Calu3 (cell line): ENCODE measurements around the gene SERPINA4. TPM values are rescaled to one million over a fixed set of nuclear protein-coding genes. Genes with fewer than 3 reads are reported as not detected.

Experiments used
- BruUV-seq: library from RNA; stranded (reverse); fragments of 400-500 nt; replicated peaks from 2 replicates; lab custom pipeline; 2021; lab: Mats Ljungman, UMichigan
- CTCF ChIA-PET: fragments of 300-600 bp; sonication (Branson Sonifier 250); formaldehyde crosslinking; loops from one replicate; lab custom pipeline; 2022; ENCODE audit warnings: antibody characterized with exemption; lab: Charles Lee
- DNase-seq: peaks from one replicate; pipeline ENCODE4 v3.0.0; 2022
- H3K27ac Mint-ChIP-seq: one replicate; pipeline ENCODE4 v1.8.0; 2022; ENCODE audit warnings: mixed read lengths; ENCODE audit not compliant: unreplicated experiment
- H3K27me3 Mint-ChIP-seq: one replicate; pipeline ENCODE4 v1.8.0; 2022; ENCODE audit warnings: mixed read lengths; ENCODE audit not compliant: unreplicated experiment
- H3K36me3 Mint-ChIP-seq: one replicate; pipeline ENCODE4 v1.8.0; 2022; ENCODE audit warnings: mild to moderate bottlenecking, moderate library complexity, mixed read lengths; ENCODE audit not compliant: insufficient read depth, unreplicated experiment
- H3K4me1 Mint-ChIP-seq: one replicate; pipeline ENCODE4 v1.8.0; 2022; ENCODE audit warnings: mild to moderate bottlenecking, low read depth, mixed read lengths; ENCODE audit not compliant: unreplicated experiment
- H3K4me3 Mint-ChIP-seq: one replicate; pipeline ENCODE4 v1.8.0; 2022; ENCODE audit warnings: mild to moderate bottlenecking, low read depth, moderate library complexity, mixed read lengths; ENCODE audit not compliant: unreplicated experiment
- H3K9me3 Mint-ChIP-seq: one replicate; pipeline ENCODE4 v1.8.0; 2022; ENCODE audit warnings: low read depth, mixed read lengths; ENCODE audit not compliant: unreplicated experiment
- intact Hi-C: fragments of 100-400 bp; cut with micrococcal nuclease; formaldehyde crosslinking; loops from one replicate; pipeline ENCODE4 v1.10.0; 2022; ENCODE audit not compliant: unreplicated experiment
- total RNA-seq: library from RNA; stranded (reverse); gene quantifications from 2 replicates; pipeline ENCODE4 v1.2.3, GENCODE V29; 2022
- TF ChIP-seq, protein P1 (sequence below): fragments of 200-600 bp; IDR thresholded peaks from one replicate; pipeline ENCODE4 v1.8.0; 2022; ENCODE audit warnings: antibody characterized with exemption; ENCODE audit not compliant: unreplicated experiment

Gene SERPINA4
- total RNA-seq, 1 experiment from 2014 or later = 9.8 TPM

DNA sequence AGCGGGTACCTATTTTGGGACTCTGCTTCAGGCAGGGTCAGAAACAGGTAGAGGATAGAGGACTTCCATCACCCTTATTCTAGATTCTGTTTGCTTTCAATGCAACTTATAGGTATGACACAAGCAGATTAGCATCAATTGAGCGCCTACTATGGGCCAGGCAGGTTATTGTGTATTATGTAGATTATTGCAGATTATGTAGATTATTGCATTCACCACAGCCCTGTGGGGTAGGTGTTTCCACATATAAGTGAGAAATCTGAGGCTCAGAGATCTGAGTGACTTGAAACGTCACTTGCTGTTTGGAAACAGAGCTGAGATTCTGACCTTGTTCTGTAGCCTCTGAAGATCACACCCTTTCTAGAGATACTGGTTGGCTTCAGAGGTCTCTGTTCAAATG lies 25.7 kb upstream of the SERPINA4 start:
- H3K4me3 Mint-ChIP-seq = no peak overlapping the region
- DNase-seq = no peak
- TF ChIP-seq, protein P1, sequence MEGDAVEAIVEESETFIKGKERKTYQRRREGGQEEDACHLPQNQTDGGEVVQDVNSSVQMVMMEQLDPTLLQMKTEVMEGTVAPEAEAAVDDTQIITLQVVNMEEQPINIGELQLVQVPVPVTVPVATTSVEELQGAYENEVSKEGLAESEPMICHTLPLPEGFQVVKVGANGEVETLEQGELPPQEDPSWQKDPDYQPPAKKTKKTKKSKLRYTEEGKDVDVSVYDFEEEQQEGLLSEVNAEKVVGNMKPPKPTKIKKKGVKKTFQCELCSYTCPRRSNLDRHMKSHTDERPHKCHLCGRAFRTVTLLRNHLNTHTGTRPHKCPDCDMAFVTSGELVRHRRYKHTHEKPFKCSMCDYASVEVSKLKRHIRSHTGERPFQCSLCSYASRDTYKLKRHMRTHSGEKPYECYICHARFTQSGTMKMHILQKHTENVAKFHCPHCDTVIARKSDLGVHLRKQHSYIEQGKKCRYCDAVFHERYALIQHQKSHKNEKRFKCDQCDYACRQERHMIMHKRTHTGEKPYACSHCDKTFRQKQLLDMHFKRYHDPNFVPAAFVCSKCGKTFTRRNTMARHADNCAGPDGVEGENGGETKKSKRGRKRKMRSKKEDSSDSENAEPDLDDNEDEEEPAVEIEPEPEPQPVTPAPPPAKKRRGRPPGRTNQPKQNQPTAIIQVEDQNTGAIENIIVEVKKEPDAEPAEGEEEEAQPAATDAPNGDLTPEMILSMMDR = no peak
- no peaks in the 10 kb centered on the region for H3K36me3 Mint-ChIP-seq
- no peaks in the 10 kb centered on the region for H3K27me3 Mint-ChIP-seq
- intact Hi-C loops = no loop called here
- BruUV-seq = no TSS peak
- no peaks in the 10 kb centered on the region for H3K9me3 Mint-ChIP-seq
- CTCF ChIA-PET = no interaction called here
- H3K4me1 Mint-ChIP-seq = peaks cover 2% of the 10 kb centered on the region
- H3K27ac Mint-ChIP-seq = no peak overlapping the region

DNA sequence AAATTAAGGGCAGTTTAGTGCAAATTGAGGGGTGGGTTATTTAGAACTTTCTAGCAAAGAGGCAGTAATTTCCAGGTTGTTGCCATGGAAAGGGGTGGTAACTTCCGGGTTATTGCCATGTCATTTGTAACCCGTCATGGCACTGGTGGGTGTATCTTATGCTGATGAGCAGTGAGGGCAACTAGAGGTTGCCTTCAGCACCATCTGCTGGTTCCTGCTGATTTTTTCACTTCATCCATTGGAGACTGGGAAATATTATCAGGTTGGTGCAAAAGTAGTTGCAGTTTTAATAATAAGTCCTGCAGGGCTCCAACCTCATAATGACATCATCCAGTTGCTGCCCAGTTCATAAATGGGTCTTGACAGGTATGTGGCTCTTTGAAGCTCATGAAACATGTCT lies 24.4 kb upstream of the SERPINA4 start:
- Mint-ChIP-seq H3K4me3 (no peak overlapping the region), H3K27me3 (no peaks in the 10 kb centered on the region), H3K9me3 (no peaks in the 10 kb centered on the region), H3K36me3 (no peaks in the 10 kb centered on the region), H3K27ac (no peak overlapping the region), H3K4me1 (peaks cover 8% of the 10 kb centered on the region)
- TF ChIP-seq, protein P1 = no peak
- intact Hi-C loops = no loop called here
- DNase-seq = no peak
- BruUV-seq = no TSS peak
- CTCF ChIA-PET = no interaction called here

DNA sequence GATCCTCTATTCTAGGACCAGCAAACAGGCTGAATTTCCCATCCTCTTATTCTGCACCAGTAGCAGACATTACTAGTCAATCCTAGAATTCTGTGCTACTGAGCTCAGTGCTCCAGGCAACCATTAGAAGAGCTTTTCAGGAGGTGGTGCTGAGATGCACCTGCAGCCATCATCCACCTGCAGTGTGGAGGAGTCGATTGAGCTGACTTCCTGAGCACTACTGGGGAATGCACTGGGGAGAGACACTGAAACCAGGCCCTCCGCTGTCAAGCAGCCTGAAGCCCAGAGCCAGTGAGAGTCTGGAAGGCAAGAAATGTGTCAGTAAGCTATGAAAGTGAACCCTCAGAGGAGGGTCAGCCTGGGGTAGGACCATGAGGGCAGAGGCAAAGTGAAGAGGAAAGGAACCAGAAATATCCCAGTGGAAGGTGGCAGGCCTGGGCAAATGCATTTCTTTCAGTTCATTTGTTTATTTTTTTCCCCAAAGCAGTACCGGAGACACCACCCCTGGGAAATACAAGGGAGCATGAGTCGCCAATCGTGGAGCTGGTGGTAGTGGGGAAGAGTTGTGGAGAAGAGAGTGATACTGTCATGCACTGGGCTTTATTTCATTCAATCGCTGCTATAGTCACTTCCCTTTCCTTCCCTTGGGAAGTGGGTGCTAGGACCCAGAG lies 23.0 kb upstream of the SERPINA4 start:
- Mint-ChIP-seq H3K27me3 (no peaks in the 10 kb centered on the region), H3K9me3 (no peaks in the 10 kb centered on the region), H3K36me3 (no peaks in the 10 kb centered on the region), H3K27ac (no peak overlapping the region), H3K4me3 (no peak overlapping the region), H3K4me1 (peaks cover 16% of the 10 kb centered on the region)
- DNase-seq = no peak
- no TSS peak for BruUV-seq
- CTCF ChIA-PET = no interaction called here
- intact Hi-C loops = no loop called here
- TF ChIP-seq, protein P1 = no peak

DNA sequence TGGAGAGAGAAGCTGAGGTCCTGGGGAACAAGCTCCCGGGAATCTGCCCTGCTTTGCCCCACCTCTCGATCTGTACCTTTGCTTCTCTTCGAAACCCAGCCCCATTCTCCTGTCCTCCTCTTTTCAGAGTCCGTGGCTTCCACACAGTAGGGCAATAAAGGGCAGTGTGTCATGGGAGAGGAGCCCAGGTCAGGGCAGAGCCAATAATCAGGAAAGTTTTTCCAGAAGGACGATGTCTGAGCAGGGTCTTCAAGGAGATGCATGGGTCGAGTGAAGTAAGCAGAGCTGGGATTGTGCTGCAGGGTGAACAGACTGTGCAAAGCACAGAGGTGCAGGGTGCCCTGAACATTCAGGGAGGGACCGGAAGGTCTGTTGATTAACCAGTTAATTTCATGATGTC lies 22.1 kb upstream of the SERPINA4 start:
- intact Hi-C loops = no loop called here
- H3K27me3 Mint-ChIP-seq = no peaks in the 10 kb centered on the region

More for the DNA sequence above, 22.1 kb upstream of the SERPINA4 start:
- no peak overlapping the region for H3K27ac Mint-ChIP-seq
- H3K4me1 Mint-ChIP-seq = peaks cover 16% of the 10 kb centered on the region
- H3K4me3 Mint-ChIP-seq = no peak overlapping the region
- TF ChIP-seq, protein P1 = no peak
- BruUV-seq = no TSS peak
- DNase-seq = no peak
- CTCF ChIA-PET = no interaction called here
- no peaks in the 10 kb centered on the region for H3K36me3 Mint-ChIP-seq
- H3K9me3 Mint-ChIP-seq = no peaks in the 10 kb centered on the region
